ENCODE measurements around the gene GNL2. TPM values are rescaled to one million over a fixed set of nuclear protein-coding genes. Genes with fewer than 3 reads are reported as not detected.

The GNL2 gene
- total RNA-seq, 1 experiment from 2014 or later = 74.7 TPM

- no peaks in the 10 kb centered on the region for H3K4me1 Mint-ChIP-seq (ENCODE audit: low read depth, unreplicated experiment)
- peaks cover 28% of the 10 kb centered on the region for H3K27me3 Mint-ChIP-seq (ENCODE audit: unreplicated experiment)
- BruUV-seq (replicated peaks) = no TSS peak
- CTCF ChIA-PET = interaction anchor here (1.4 kb wide), 1 partner anchor 19 kb away, joined by 4 read pairs; no protein-coding TSS in a partner anchor
- intact Hi-C loops (cut with micrococcal nuclease; ENCODE audit: unreplicated experiment) = no loop called here
- no peaks in the 10 kb centered on the region for H3K36me3 Mint-ChIP-seq (ENCODE audit: insufficient read depth, unreplicated experiment)
- H3K9me3 Mint-ChIP-seq (ENCODE audit: low read depth, unreplicated experiment) = no peaks in the 10 kb centered on the region
- no peak for TF ChIP-seq CTCF (IDR thresholded peaks at IDR 0.05; ENCODE audit: unreplicated experiment)
- no peak overlapping the region for H3K4me3 Mint-ChIP-seq (ENCODE audit: low read depth, unreplicated experiment)
- no peak for DNase-seq
- no peak overlapping the region for H3K27ac Mint-ChIP-seq (ENCODE audit: unreplicated experiment)
These were observed 26.4 kb upstream of the GNL2 start for GRCh38 chr1:37622131-37622530.

GRCh38 chr1:37621326-37621870 is 25.7 kb upstream of the GNL2 start:
- Mint-ChIP-seq H3K27me3 (ENCODE audit: unreplicated experiment) (peaks cover 35% of the 10 kb centered on the region), H3K36me3 (ENCODE audit: insufficient read depth, unreplicated experiment) (no peaks in the 10 kb centered on the region), H3K4me3 (ENCODE audit: low read depth, unreplicated experiment) (no peak overlapping the region), H3K4me1 (ENCODE audit: low read depth, unreplicated experiment) (no peaks in the 10 kb centered on the region), H3K9me3 (ENCODE audit: low read depth, unreplicated experiment) (no peaks in the 10 kb centered on the region), H3K27ac (ENCODE audit: unreplicated experiment) (no peak overlapping the region)
- intact Hi-C loops (cut with micrococcal nuclease; ENCODE audit: unreplicated experiment) = no loop called here
- TF ChIP-seq CTCF (IDR thresholded peaks at IDR 0.05; ENCODE audit: unreplicated experiment) = no peak
- no peak for DNase-seq
- CTCF ChIA-PET = interaction anchor here (1.4 kb wide), 1 partner anchor 18 kb away, joined by 4 read pairs; no protein-coding TSS in a partner anchor
- BruUV-seq (replicated peaks) = no TSS peak

- intact Hi-C loops (cut with micrococcal nuclease; ENCODE audit: unreplicated experiment) = no loop called here
- Mint-ChIP-seq H3K4me3 (ENCODE audit: low read depth, unreplicated experiment) (no peak overlapping the region), H3K36me3 (ENCODE audit: insufficient read depth, unreplicated experiment) (no peaks in the 10 kb centered on the region), H3K27ac (ENCODE audit: unreplicated experiment) (no peak overlapping the region), H3K27me3 (ENCODE audit: unreplicated experiment) (peaks cover 42% of the 10 kb centered on the region), H3K9me3 (ENCODE audit: low read depth, unreplicated experiment) (no peaks in the 10 kb centered on the region), H3K4me1 (ENCODE audit: low read depth, unreplicated experiment) (no peaks in the 10 kb centered on the region)
- BruUV-seq (replicated peaks) = no TSS peak
- DNase-seq = no peak
- CTCF ChIA-PET = interaction anchor here (0.7 kb wide), 1 partner anchor 1030 kb away, joined by 3 read pairs; no protein-coding TSS in a partner anchor
- TF ChIP-seq CTCF (IDR thresholded peaks at IDR 0.05; ENCODE audit: unreplicated experiment) = no peak
These were observed 25.0 kb upstream of the GNL2 start for GRCh38 chr1:37620707-37621106.

GRCh38 chr1:37616330-37616729 is 20.6 kb upstream of the GNL2 start:
- peaks cover 86% of the 10 kb centered on the region for H3K27me3 Mint-ChIP-seq (ENCODE audit: unreplicated experiment)
- CTCF ChIA-PET = interaction anchor here (1.4 kb wide), 1 partner anchor 13 kb away, joined by 5 read pairs; no protein-coding TSS in a partner anchor

More at GRCh38 chr1:37616330-37616729, 20.6 kb upstream of the GNL2 start:
- no peak overlapping the region for H3K4me3 Mint-ChIP-seq (ENCODE audit: low read depth, unreplicated experiment)
- no TSS peak for BruUV-seq (replicated peaks)
- no peak overlapping the region for H3K27ac Mint-ChIP-seq (ENCODE audit: unreplicated experiment)
- DNase-seq = no peak
- intact Hi-C loops (cut with micrococcal nuclease; ENCODE audit: unreplicated experiment) = no loop called here
- H3K4me1 Mint-ChIP-seq (ENCODE audit: low read depth, unreplicated experiment) = no peaks in the 10 kb centered on the region
- no peaks in the 10 kb centered on the region for H3K9me3 Mint-ChIP-seq (ENCODE audit: low read depth, unreplicated experiment)
- no peak for TF ChIP-seq CTCF (IDR thresholded peaks at IDR 0.05; ENCODE audit: unreplicated experiment)
- no peaks in the 10 kb centered on the region for H3K36me3 Mint-ChIP-seq (ENCODE audit: insufficient read depth, unreplicated experiment)
